ENCODE measurements around the gene NUP98.

Gene NUP98

DNA sequence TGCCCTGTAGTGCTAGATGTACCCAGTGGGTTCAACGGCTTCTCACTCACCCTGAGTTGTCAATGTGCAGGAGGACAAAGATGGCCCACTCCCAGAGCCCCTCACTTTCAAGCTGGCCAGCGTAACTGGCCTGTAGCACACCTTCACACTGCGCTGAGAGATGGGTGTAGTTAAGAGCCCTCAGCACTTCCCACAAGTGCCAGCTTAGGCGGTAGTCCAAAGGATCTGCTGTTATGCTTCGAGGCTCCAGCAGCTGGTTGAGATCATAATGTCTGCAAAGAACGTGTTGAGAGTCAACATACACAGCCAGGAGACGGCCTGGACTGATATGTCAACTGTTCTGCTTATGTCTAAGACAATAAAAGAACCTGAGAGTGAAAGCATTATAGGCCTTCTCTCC lies 111.4 kb downstream of the NUP98 start:
- TF ChIP-seq, protein P1, sequence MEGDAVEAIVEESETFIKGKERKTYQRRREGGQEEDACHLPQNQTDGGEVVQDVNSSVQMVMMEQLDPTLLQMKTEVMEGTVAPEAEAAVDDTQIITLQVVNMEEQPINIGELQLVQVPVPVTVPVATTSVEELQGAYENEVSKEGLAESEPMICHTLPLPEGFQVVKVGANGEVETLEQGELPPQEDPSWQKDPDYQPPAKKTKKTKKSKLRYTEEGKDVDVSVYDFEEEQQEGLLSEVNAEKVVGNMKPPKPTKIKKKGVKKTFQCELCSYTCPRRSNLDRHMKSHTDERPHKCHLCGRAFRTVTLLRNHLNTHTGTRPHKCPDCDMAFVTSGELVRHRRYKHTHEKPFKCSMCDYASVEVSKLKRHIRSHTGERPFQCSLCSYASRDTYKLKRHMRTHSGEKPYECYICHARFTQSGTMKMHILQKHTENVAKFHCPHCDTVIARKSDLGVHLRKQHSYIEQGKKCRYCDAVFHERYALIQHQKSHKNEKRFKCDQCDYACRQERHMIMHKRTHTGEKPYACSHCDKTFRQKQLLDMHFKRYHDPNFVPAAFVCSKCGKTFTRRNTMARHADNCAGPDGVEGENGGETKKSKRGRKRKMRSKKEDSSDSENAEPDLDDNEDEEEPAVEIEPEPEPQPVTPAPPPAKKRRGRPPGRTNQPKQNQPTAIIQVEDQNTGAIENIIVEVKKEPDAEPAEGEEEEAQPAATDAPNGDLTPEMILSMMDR (IDR thresholded peaks at IDR 0.05): no peak

DNA sequence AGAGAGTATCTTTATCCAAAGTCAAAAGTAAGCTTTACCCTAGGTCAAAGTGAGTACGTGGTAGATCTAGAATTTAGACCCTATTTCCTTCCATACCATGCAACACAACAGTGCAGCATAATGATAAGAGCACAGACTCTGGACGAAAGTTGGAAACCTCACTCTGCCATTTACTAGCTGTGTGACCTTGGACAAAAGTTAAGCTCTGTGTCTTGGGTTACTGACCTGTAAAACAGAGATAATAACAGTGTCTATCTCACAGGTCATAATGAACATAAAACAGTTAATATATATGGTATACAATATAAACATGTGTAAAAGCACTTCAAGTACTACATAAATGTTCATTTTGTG lies 112.6 kb downstream of the NUP98 start:
- TF ChIP-seq, protein P1 (IDR thresholded peaks at IDR 0.05): no peak

DNA sequence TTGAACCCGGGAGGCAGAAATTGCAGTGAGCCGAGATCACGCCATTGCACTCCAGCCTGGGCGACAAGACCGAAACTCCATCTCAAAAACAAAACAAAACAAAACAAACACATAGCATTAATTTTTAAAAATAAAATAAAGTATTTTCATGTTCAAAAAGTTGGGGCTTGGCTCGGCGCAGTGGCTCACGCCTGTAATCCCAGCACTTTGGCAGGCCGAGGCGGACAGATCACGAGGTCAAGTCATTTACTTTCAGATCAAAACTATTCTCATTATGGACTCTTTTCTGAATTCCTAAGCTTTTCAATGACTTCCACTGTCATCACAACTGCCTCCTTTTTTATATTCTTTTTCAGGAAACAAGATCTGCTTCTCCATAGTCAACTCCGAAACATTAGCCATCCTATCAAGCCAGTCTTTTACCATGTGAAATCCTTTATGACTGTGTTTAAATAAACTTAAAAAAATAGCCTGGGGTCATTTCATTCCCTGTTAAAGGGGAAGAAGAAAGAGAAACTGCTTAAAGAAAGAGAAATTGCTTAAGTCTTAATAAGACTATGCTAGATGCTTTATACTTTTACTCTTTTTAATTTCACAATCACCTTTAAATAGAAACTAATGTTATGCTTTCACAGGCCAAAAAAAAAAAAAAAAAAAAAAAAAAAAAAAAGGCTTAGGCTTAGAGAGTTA lies 113.1 kb downstream of the NUP98 start:
- TF ChIP-seq, protein P1 (IDR thresholded peaks at IDR 0.05): no peak

DNA sequence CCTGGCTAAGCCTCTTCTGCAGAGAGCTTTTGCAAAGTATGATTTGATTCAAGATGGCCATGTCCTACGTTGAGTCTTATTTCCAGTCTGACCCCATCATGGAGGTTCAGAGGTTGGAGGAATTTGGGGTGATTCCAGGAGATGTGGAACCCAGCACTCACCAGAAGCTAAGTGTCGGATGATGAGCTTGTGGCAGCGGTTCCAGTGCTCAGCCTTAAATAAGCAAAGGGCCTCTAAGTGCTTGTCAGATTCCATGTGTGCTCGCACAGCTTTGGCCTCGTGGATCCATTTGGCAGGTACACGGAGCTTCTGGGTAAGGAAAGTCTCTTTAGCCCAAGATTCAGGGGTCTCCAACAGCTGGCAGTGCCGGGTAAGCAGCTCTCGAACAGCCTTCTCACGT lies 114.3 kb downstream of the NUP98 start:
- TF ChIP-seq, protein P1 (IDR thresholded peaks at IDR 0.05): no peak

DNA sequence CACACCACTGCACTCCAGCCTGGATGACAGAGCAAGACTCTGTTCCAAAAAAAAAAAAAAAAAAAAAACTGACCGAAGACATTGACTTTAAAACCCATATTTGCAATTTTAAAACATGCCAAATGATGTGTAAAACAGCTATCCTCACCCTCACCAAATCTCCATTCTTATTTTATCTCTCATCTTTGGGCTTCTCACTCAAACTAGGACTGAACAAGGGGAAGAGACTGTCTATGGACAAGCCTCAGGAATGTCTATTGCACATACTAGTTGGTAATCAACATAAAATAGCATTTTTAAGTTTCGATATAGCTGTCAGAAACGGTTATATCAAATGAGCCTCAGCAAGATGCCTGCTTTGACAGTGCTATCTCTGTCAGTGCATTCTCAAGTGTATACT lies 118.3 kb downstream of the NUP98 start:
- TF ChIP-seq, protein P1 (IDR thresholded peaks at IDR 0.05): no peak

DNA sequence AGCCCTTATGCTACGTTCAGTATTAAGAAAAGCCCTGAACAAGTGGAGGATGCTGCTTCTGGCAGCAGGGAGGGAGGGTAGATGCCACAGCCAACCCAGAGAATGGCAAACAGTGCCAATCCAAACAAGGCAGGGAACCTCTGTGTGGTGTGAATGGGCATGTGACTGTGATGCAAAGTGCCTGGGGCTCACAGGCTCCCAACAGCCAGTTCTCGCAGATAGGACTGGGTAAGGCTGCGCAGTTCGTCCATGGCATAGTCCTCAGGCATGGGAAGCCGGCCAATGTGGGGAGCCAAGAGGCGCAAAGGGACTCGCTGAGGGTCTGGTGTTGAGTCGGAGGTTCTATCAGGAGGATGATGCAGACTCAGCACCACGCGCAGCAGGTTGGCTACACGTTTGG lies 121.4 kb downstream of the NUP98 start:
- TF ChIP-seq, protein P1 (IDR thresholded peaks at IDR 0.05): no peak

DNA sequence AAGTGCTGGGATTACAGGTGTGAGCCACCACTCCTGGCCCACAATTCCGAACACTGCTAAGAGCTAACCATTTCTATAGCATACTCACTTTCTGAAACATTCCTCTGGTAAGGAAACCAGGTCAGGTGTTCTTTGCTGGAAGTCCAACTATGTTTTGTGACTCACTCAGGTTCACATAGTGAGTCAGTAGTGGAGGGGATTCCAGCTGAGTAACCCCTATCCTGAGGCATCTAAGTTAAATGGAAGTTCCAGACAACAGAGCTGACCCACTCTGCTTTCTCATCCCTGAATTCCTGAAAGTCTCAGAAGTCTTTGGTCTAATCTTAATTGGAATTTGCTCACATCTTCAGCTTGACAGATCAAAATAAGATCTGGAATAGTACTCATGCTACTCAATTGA lies 123.2 kb downstream of the NUP98 start:
- TF ChIP-seq, protein P1 (IDR thresholded peaks at IDR 0.05): no peak
